ENCODE results near the gene COL27A1. TPM values are rescaled to one million over a fixed set of nuclear protein-coding genes. Genes with fewer than 3 reads are reported as not detected.

The COL27A1 gene
- total RNA-seq, 1 donor from 2014 or later = 13.0 TPM

DNA sequence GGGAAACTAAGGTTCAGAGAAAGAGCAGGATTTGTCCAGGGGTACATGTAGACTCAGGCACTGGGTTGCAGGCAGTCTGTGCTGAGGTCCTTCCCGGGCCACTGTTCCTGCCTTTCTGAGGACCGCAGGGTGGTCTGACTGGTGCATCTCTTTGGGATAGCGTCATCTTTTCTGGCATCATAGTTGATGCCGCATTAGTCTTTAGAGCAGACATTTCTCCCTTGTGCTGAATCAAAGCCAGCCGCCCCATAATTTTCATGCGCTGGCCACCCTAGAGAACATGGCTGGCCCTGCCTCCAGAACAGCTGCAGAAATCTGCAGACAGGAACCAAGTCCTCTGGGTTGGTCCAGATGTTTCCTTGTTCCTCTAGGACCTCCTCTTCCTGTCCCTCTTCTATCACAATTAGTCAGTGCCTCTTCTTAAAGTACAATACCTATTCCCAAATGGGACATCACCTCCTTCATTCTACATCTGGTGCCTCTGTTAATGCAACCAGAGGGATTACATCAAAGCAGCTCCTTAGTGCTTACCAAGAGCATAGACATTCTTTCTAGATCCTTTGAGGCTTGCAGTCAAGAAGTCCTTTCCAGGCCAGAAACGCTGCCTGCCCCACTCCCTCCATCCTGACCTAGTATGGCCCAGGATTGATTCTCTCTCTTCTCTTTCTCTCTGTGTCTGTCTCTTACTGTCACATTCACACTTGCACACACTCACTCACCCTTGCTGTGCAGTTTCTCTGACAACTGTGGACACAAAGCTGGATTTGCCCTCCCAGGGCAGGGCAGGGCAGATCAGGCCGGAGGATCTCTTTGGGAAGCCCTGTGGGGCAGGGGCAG, 125.5 kb downstream of the COL27A1 start:
- intact Hi-C loops (cut with DNase I) = no loop called here
- TF ChIP-seq, protein P1, sequence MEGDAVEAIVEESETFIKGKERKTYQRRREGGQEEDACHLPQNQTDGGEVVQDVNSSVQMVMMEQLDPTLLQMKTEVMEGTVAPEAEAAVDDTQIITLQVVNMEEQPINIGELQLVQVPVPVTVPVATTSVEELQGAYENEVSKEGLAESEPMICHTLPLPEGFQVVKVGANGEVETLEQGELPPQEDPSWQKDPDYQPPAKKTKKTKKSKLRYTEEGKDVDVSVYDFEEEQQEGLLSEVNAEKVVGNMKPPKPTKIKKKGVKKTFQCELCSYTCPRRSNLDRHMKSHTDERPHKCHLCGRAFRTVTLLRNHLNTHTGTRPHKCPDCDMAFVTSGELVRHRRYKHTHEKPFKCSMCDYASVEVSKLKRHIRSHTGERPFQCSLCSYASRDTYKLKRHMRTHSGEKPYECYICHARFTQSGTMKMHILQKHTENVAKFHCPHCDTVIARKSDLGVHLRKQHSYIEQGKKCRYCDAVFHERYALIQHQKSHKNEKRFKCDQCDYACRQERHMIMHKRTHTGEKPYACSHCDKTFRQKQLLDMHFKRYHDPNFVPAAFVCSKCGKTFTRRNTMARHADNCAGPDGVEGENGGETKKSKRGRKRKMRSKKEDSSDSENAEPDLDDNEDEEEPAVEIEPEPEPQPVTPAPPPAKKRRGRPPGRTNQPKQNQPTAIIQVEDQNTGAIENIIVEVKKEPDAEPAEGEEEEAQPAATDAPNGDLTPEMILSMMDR (IDR thresholded peaks at IDR 0.05) = no peak
- ATAC-seq (peak in 1 of 2 donors; percentile 11), DNase-seq (peak; percentile 24)
- Histone ChIP-seq H3K36me3 (no peaks in the 10 kb centered on the region), H3K27ac (no peak overlapping the region), H3K9me3 (no peaks in the 10 kb centered on the region), H3K27me3 (ENCODE audit: low read depth) (no peaks in the 10 kb centered on the region), H3K4me1 (no peaks in the 10 kb centered on the region), H3K4me3 (no peak overlapping the region)

DNA sequence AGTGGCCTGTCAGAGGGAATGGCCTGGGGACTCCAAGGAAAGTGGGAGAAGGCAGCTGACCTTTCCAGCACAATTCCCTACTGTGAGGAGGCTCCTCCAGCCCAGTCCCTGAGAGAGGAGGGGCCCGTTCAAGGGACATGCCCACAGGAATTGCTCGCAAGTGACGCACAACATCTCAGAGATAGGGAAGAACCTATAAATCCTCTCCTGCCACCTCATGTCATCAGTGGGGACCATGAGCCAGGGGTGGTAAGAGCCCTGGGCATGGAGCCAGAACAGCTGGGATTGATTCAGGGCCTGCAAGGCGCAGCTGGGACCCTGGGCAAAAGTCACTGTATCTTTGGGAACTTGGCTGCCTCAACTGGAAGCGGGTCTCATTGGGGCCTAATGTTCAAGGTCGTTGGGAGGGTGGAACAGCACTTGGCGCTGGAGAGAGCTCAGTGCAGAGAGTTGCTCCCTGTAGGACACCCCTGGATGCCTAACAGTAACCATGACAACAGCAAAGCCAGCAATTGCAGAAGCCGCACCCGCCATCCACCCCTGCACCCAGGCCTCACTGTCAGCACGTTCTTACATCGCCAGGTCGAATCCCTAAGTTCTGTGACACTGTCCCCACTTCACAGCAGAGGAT, 126.3 kb downstream of the COL27A1 start:
- ATAC-seq (peak in 1 of 2 donors; percentile 11), DNase-seq (peak; percentile 30)
- H3K36me3 ChIP-seq = no peaks in the 10 kb centered on the region
- H3K9me3 ChIP-seq = no peaks in the 10 kb centered on the region
- no peaks in the 10 kb centered on the region for H3K4me1 ChIP-seq
- no peak overlapping the region for H3K4me3 ChIP-seq
- TF ChIP-seq, protein P1 (IDR thresholded peaks at IDR 0.05) = no peak
- no peak overlapping the region for H3K27ac ChIP-seq
- intact Hi-C loops (cut with DNase I) = no loop called here
- H3K27me3 ChIP-seq (ENCODE audit: low read depth) = no peaks in the 10 kb centered on the region

DNA sequence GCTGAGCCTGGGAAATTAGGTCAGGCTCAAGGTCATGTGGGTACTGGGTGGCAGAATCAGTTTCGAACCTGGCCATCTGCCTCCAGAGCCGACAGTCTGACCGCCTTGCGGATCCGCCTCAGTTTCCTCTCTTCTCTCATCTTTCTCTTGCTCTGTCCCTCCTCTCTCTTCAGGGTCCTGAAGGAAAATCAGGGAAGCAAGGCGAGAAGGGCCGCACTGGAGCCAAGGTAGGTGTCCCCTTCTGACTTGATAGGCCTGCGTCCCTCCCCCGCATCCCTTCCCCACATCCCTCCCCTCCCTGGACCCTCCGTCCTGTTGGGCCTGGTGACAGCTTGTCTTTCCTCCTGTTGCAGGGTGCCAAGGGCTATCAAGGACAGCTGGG, 126.8 kb downstream of the COL27A1 start:
- Histone ChIP-seq H3K27ac (no peak overlapping the region), H3K4me1 (no peaks in the 10 kb centered on the region), H3K9me3 (no peaks in the 10 kb centered on the region), H3K27me3 (ENCODE audit: low read depth) (no peaks in the 10 kb centered on the region), H3K36me3 (no peaks in the 10 kb centered on the region), H3K4me3 (no peak overlapping the region)
- TF ChIP-seq, protein P1 (IDR thresholded peaks at IDR 0.05) = no peak
- intact Hi-C loops (cut with DNase I) = no loop called here
- no peak for ATAC-seq
- DNase-seq = peak; percentile 34

DNA sequence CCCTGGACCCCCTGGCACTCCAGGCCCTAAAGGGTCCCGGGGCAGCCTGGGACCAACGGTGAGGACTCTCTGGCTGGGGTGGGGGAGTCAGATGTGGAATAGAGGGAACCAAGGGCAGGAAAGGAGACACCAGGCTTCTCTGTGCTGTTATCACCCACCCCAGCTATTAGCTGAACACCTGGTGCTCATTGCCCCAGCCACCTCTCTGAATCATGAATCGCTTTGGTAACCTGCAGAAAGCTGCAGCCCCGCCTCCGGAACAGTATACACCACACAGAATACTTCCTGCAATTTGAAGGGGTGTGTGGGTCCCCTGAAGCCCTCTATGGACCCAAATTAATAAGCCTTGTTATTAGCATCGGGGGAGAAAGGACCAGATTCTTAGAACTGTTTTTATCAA, 127.2 kb downstream of the COL27A1 start:
- H3K27ac ChIP-seq = no peak overlapping the region
- no peak overlapping the region for H3K4me3 ChIP-seq
- no peaks in the 10 kb centered on the region for H3K27me3 ChIP-seq (ENCODE audit: low read depth)
- intact Hi-C loops (cut with DNase I) = no loop called here
- H3K9me3 ChIP-seq = no peaks in the 10 kb centered on the region
- no peaks in the 10 kb centered on the region for H3K36me3 ChIP-seq
- DNase-seq = peak; percentile 15
- H3K4me1 ChIP-seq = no peaks in the 10 kb centered on the region
- ATAC-seq = no peak
- TF ChIP-seq, protein P1 (IDR thresholded peaks at IDR 0.05) = no peak

DNA sequence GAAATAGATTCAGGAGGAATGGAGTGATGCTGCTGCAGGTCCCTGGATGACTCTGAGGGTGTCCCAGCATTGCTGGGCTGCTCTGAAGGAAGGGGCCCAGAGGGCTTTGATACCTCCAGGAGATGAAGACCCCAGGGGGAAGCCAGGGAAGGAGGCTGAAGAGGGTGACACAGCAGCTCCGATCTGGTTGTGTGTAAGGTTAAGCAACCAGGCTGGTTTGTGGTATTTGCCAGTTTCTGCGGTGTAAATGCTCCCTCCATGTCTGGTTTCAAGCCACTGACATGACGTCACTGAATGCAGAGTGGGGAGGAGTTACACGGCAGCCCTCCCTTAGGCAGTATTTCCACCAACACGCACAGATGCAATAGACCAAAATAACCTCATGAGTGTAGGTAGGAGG, 127.6 kb downstream of the COL27A1 start:
- intact Hi-C loops (cut with DNase I) = no loop called here
- ATAC-seq (no peak), DNase-seq (peak; percentile 6)
- H3K4me3 ChIP-seq = no peak overlapping the region
- TF ChIP-seq, protein P1 (IDR thresholded peaks at IDR 0.05) = no peak
- no peaks in the 10 kb centered on the region for H3K36me3 ChIP-seq
- no peaks in the 10 kb centered on the region for H3K27me3 ChIP-seq (ENCODE audit: low read depth)
- H3K4me1 ChIP-seq = no peaks in the 10 kb centered on the region
- no peaks in the 10 kb centered on the region for H3K9me3 ChIP-seq
- H3K27ac ChIP-seq = no peak overlapping the region
